Uterus (tissue), 4 donors: ENCODE results near the gene PTPRN2. TPM values are rescaled to one million over a fixed set of nuclear protein-coding genes. Genes with fewer than 3 reads are reported as not detected.

Experiments used
- DNase-seq, 2 donors: peaks; one replicate each; pipeline ENCODE4 v3.0.0-alpha.2; 2019 to 2020
- H3K27ac ChIP-seq, 2 donors: fragments of 200-600 bp; sonication (generic); 1 replicate in 1 of 2; 2 replicates in 1 of 2; pipeline ENCODE4 v1.5.1; 2016 to 2018
- H3K27me3 ChIP-seq, 2 donors: fragments of 200-600 bp; sonication (generic); one replicate each; pipeline ENCODE4 v1.5.1; 2018 to 2019; ENCODE audit warnings: control low read depth in 1 of 2
- H3K36me3 ChIP-seq, 2 donors: fragments of 200-600 bp; sonication (generic); one replicate each; pipeline ENCODE4 v1.5.1; 2019; ENCODE audit warnings: control low read depth in 1 of 2
- H3K4me1 ChIP-seq, 2 donors: fragments of 200-600 bp; sonication (generic); one replicate each; pipeline ENCODE4 v1.5.1; 2018 to 2019; ENCODE audit warnings: control low read depth in 1 of 2
- H3K4me3 ChIP-seq, 2 donors: fragments of 200-600 bp; sonication (generic); 1 replicate in 1 of 2; 2 replicates in 1 of 2; pipeline ENCODE4 v1.5.1; 2018 to 2019; ENCODE audit warnings: mild to moderate bottlenecking in 1 of 2
- H3K9me3 ChIP-seq, 2 donors: fragments of 200-600 bp; sonication (generic); one replicate each; pipeline ENCODE4 v1.5.1; 2019; ENCODE audit warnings: control low read depth in 1 of 2
- POLR2A ChIP-seq, 2 donors: fragments of 450-650 bp; IDR thresholded peaks; one replicate each; pipeline ENCODE4 v1.6.1; 2016; ENCODE audit warnings: antibody characterized with exemption in 2 of 2, mild to moderate bottlenecking in 1 of 2, moderate library complexity in 1 of 2
- intact Hi-C: fragments of 100-400 bp; cut with DNase I; formaldehyde crosslinking; loops from one replicate; pipeline ENCODE4 v1.15.1; 2023; ENCODE audit warnings: low total_unique reads
- total RNA-seq, 4 donors: library from RNA; depleted of rRNA in 3 of 4; stranded (reverse); fragments of >200 nt in 3 of 4; gene quantifications; one replicate each; pipeline versions ENCODE4 v1.1.0 to v1.2.4, GENCODE V29; 2014 to 2023
- TF ChIP-seq, protein P1 (sequence below), 4 experiments: fragments of 200-600 bp in 2 of 4; fragments of 450-650 bp in 2 of 4; sonication (generic) in 2 of 4; IDR thresholded peaks; one replicate each; pipeline ENCODE4 v1.5.1; 2016 to 2019; ENCODE audit warnings: antibody characterized with exemption in 4 of 4, mild to moderate bottlenecking in 2 of 4, moderate library complexity in 1 of 4
- donor health status: DM: yes; HTN: yes; CAD: no.

The PTPRN2 gene
- total RNA-seq, 4 donors from 2014 or later, result 1.2 to 5.2 (median 2.3) TPM

DNA sequence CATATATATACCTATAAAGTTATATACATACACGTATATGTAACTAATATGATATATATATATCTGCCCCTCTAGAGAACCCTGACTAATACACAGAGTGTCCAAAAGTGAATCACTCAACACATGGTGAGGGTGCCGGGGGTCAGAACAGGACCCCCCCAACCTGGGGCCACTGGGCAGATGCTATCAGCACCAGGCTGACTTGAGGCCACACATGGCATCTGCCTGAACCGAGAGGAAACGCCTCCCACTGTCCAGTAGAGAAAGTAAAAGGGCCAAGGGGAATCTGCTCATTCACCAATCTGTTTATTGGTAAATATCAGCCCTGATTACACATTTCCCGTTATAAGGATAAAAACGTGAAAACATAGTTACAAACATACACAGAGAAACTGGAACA, 218.3 kb downstream of the PTPRN2 start:
- no peak for DNase-seq
- Histone ChIP-seq H3K9me3 (no peaks in the 10 kb centered on the region), H3K36me3 (no peaks in the 10 kb centered on the region), H3K27me3 (no peaks in the 10 kb centered on the region), H3K4me3 (no peak overlapping the region), H3K4me1 (no peaks in the 10 kb centered on the region), H3K27ac (no peak overlapping the region)
- TF ChIP-seq, protein P1, sequence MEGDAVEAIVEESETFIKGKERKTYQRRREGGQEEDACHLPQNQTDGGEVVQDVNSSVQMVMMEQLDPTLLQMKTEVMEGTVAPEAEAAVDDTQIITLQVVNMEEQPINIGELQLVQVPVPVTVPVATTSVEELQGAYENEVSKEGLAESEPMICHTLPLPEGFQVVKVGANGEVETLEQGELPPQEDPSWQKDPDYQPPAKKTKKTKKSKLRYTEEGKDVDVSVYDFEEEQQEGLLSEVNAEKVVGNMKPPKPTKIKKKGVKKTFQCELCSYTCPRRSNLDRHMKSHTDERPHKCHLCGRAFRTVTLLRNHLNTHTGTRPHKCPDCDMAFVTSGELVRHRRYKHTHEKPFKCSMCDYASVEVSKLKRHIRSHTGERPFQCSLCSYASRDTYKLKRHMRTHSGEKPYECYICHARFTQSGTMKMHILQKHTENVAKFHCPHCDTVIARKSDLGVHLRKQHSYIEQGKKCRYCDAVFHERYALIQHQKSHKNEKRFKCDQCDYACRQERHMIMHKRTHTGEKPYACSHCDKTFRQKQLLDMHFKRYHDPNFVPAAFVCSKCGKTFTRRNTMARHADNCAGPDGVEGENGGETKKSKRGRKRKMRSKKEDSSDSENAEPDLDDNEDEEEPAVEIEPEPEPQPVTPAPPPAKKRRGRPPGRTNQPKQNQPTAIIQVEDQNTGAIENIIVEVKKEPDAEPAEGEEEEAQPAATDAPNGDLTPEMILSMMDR (IDR thresholded peaks at IDR 0.05), result no peak
- TF ChIP-seq POLR2A (IDR thresholded peaks at IDR 0.05), result no peak
- intact Hi-C loops, result no loop called here

DNA sequence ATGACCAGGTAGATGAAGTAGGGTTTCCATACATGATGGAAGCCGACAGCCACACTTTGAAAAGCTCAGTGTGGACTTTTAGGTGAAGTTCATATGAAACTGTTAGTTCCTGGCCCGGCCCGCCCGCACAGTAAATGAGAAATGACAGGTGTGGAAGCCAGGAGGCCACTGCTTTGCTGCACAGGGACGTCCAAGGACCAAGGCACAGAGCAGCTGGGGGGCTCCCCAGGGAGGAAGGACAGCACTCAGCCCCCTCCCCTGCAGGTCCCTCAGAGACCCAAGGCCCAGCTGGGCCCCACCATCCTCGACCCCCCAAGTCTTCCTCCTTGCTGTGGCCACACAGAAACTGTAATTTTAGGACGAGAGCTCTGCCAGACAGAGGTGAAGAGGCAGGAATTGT, 219.2 kb downstream of the PTPRN2 start:
- no peaks in the 10 kb centered on the region for H3K27me3 ChIP-seq
- no peaks in the 10 kb centered on the region for H3K36me3 ChIP-seq
- no peak overlapping the region for H3K27ac ChIP-seq
- intact Hi-C loops, result no loop called here
- H3K4me1 ChIP-seq, result no peaks in the 10 kb centered on the region
- no peaks in the 10 kb centered on the region for H3K9me3 ChIP-seq
- no peak for DNase-seq
- TF ChIP-seq, protein P1 (IDR thresholded peaks at IDR 0.05), result no peak
- no peak for TF ChIP-seq POLR2A (IDR thresholded peaks at IDR 0.05)
- no peak overlapping the region for H3K4me3 ChIP-seq

DNA sequence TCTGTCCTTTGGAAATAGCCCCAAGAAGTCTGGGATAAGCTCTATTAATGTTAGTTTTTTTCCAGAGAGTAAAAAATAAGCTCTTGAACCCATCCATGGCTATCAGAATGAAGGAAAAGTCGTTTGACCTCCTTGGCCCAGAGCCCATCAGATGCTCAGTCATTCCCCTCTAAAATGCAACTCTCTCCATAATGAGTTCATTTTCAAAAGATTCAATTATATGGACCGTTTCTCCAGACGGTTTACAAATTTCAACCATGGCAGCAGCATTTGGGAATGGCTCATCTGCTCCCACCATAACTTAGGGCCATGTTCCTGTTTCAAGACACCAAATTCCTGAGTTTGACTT, 220.0 kb downstream of the PTPRN2 start:
- H3K27me3 ChIP-seq, result no peaks in the 10 kb centered on the region

DNA sequence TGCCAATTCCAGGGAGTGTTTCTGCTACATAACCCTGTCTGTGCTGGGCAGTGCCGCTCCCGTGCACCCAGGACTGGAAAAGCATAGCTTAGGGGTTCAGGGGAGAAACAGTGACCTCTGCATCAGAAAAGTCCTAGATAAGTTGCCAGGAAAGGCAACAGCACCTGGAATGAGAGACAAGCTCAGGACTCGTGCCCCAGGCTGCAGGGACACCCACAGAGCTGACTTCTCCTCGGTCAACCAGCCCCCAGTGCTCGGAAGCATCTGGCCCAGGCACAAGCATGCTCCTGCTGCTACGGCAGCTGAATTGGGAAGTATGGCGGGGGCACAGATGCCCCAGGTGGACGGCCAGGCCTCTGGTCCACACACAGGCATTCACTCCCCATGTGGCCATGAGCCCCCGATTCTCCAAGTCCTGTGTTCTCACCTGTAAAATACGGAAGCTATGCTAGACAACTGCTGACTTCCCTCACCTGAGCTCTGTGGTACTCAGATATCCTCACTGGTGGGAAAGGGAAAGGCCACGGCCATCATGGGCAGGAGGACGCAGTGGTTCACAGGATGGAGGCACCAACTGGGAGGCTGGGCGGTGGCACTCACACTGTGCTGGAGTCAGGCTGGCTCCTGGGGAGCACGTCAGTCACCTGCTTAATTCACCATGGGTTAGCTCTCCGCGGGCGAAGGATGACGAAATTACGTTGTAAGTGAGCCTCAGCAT, 220.5 kb downstream of the PTPRN2 start:
- intact Hi-C loops, result no loop called here
- DNase-seq, result no peak
- no peak overlapping the region for H3K27ac ChIP-seq
- no peaks in the 10 kb centered on the region for H3K9me3 ChIP-seq
- H3K27me3 ChIP-seq, result no peaks in the 10 kb centered on the region
- no peak for TF ChIP-seq POLR2A (IDR thresholded peaks at IDR 0.05)
- TF ChIP-seq, protein P1 (IDR thresholded peaks at IDR 0.05), result no peak
- no peaks in the 10 kb centered on the region for H3K4me1 ChIP-seq
- H3K4me3 ChIP-seq, result no peak overlapping the region
- no peaks in the 10 kb centered on the region for H3K36me3 ChIP-seq

More for the DNA sequence above, 220.0 kb downstream of the PTPRN2 start:
- intact Hi-C loops, result no loop called here
- DNase-seq, result no peak
- Histone ChIP-seq H3K4me1 (no peaks in the 10 kb centered on the region), H3K9me3 (no peaks in the 10 kb centered on the region), H3K27ac (no peak overlapping the region), H3K36me3 (no peaks in the 10 kb centered on the region), H3K4me3 (no peak overlapping the region)
- TF ChIP-seq, protein P1 (IDR thresholded peaks at IDR 0.05), result no peak
- TF ChIP-seq POLR2A (IDR thresholded peaks at IDR 0.05), result no peak

DNA sequence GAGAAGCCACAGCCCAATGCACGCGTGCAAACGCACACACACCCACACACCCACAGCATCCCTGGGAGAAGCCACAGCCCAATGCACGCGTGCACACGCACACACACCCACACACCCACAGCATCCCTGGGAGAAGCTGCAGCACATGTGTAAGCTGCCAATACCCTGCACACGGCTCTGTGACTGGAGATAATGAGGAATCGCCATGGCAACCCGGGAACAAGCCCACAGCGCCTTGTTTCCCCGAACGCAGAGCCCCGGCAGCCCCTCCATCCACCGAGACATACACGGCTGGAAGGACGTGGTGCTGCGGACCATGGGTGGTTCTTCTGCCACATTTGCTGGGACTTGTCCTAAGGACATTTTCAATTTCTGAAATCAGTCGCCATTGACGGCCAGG, 221.3 kb downstream of the PTPRN2 start:
- H3K9me3 ChIP-seq, result no peaks in the 10 kb centered on the region
- no peak overlapping the region for H3K27ac ChIP-seq
- H3K36me3 ChIP-seq, result no peaks in the 10 kb centered on the region
- no peaks in the 10 kb centered on the region for H3K27me3 ChIP-seq
- DNase-seq, result no peak
- no peak for TF ChIP-seq POLR2A (IDR thresholded peaks at IDR 0.05)
- TF ChIP-seq, protein P1 (IDR thresholded peaks at IDR 0.05), result no peak
- no peaks in the 10 kb centered on the region for H3K4me1 ChIP-seq
- intact Hi-C loops, result no loop called here
- H3K4me3 ChIP-seq, result no peak overlapping the region
